ENCODE measurements around the gene GALNT18. TPM values are rescaled to one million over a fixed set of nuclear protein-coding genes. Genes with fewer than 3 reads are reported as not detected.
A peak's percentile ranks its signal among the peaks of the same experiment; 100 is the strongest.

GALNT18 gene
- total and polyA plus RNA-seq, 4 donors = 9.8 to 20.1 (median 12.8) TPM

DNA sequence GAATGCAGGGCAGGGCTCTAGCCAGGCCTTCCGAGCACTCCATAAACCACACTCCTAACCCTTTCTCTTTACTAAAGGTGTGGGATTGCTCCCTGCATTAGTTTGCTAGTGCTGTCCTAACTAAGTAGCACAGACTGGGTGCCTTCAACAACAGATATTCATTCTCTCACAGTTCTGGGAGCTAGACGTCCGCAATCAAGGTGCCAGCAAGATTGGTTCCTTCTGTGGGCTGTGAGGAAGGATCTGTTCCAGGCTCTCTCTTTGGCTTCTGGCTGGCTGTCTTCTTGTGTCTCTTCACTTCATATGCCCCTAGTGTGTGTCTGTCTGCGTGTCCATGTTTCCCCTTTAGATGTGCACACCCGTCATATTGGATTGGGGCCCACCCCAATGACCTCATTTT lies 59.8 kb downstream of the GALNT18 start:
- no peaks in the 10 kb centered on the region for H3K36me3 ChIP-seq (ENCODE audit: control insufficient read depth, insufficient read depth, low read length)
- H3K4me1 ChIP-seq (ENCODE audit: control insufficient read depth, insufficient read depth, low read length) = peaks cover 16% of the 10 kb centered on the region
- H3K9me3 ChIP-seq (ENCODE audit: control insufficient read depth, insufficient read depth, low read length) = no peaks in the 10 kb centered on the region
- DNase-seq (ENCODE audit: low read depth in 4 of 6, low spot score in 6 of 6) = no peak
- no peak overlapping the region for H3K27ac ChIP-seq (ENCODE audit: low read depth, low read length)
- H3K27me3 ChIP-seq (ENCODE audit: control insufficient read depth, insufficient read depth, low read length) = no peaks in the 10 kb centered on the region
- H3K4me3 ChIP-seq (ENCODE audit: low read depth, low read length) = no peak overlapping the region
- WGBS (ENCODE audit: insufficient coverage) = 94% methylated on average over 3 of the region's 5 CpGs

- Histone ChIP-seq H3K36me3 (ENCODE audit: control insufficient read depth, insufficient read depth, low read length) (no peaks in the 10 kb centered on the region), H3K4me3 (ENCODE audit: low read depth, low read length) (no peak overlapping the region), H3K4me1 (ENCODE audit: control insufficient read depth, insufficient read depth, low read length) (peaks cover 31% of the 10 kb centered on the region), H3K27me3 (ENCODE audit: control insufficient read depth, insufficient read depth, low read length) (peaks cover 3% of the 10 kb centered on the region), H3K9me3 (ENCODE audit: control insufficient read depth, insufficient read depth, low read length) (no peaks in the 10 kb centered on the region), H3K27ac (ENCODE audit: low read depth, low read length) (no peak overlapping the region)
- no peak for DNase-seq (ENCODE audit: low read depth in 4 of 6, low spot score in 6 of 6)
- no CpG with 5 or more reads among the region's 2 CpGs for WGBS (ENCODE audit: insufficient coverage)
Measured at GRCh38 chr11:11558826-11559225, 63.0 kb downstream of the GALNT18 start.

- Histone ChIP-seq H3K9me3 (ENCODE audit: control insufficient read depth, insufficient read depth, low read length) (no peaks in the 10 kb centered on the region), H3K4me3 (ENCODE audit: low read depth, low read length) (no peak overlapping the region), H3K27ac (ENCODE audit: low read depth, low read length) (no peak overlapping the region), H3K27me3 (ENCODE audit: control insufficient read depth, insufficient read depth, low read length) (peaks cover 3% of the 10 kb centered on the region), H3K4me1 (ENCODE audit: control insufficient read depth, insufficient read depth, low read length) (peaks cover 33% of the 10 kb centered on the region), H3K36me3 (ENCODE audit: control insufficient read depth, insufficient read depth, low read length) (no peaks in the 10 kb centered on the region)
- no peak for DNase-seq (ENCODE audit: low read depth in 4 of 6, low spot score in 6 of 6)
- WGBS (ENCODE audit: insufficient coverage) = 90% methylated on average over 2 of the region's 3 CpGs
Measured at GRCh38 chr11:11558396-11558795, 63.4 kb downstream of the GALNT18 start.

GRCh38 chr11:11555208-11555607 lies 66.6 kb downstream of the GALNT18 start:
- WGBS (ENCODE audit: insufficient coverage) = 25% methylated on average over 6 of the region's 6 CpGs
- DNase-seq (ENCODE audit: low read depth in 4 of 6, low spot score in 6 of 6) = peak in 3 of 6 donors; percentile 21 to 82 (median 73)

GRCh38 chr11:11553573-11553972 lies 68.2 kb downstream of the GALNT18 start:
- DNase-seq (ENCODE audit: low read depth in 4 of 6, low spot score in 6 of 6) = peak in 1 of 6 donors; percentile 22
- Histone ChIP-seq H3K4me1 (ENCODE audit: control insufficient read depth, insufficient read depth, low read length) (peaks cover 28% of the 10 kb centered on the region), H3K27ac (ENCODE audit: low read depth, low read length) (no peak overlapping the region), H3K27me3 (ENCODE audit: control insufficient read depth, insufficient read depth, low read length) (peaks cover 5% of the 10 kb centered on the region), H3K36me3 (ENCODE audit: control insufficient read depth, insufficient read depth, low read length) (no peaks in the 10 kb centered on the region), H3K9me3 (ENCODE audit: control insufficient read depth, insufficient read depth, low read length) (no peaks in the 10 kb centered on the region), H3K4me3 (ENCODE audit: low read depth, low read length) (no peak overlapping the region)
- WGBS (ENCODE audit: insufficient coverage) = 53% methylated on average over 10 of the region's 10 CpGs

More at GRCh38 chr11:11555208-11555607, 66.6 kb downstream of the GALNT18 start:
- peaks cover 31% of the 10 kb centered on the region for H3K4me1 ChIP-seq (ENCODE audit: control insufficient read depth, insufficient read depth, low read length)
- no peaks in the 10 kb centered on the region for H3K36me3 ChIP-seq (ENCODE audit: control insufficient read depth, insufficient read depth, low read length)
- H3K27me3 ChIP-seq (ENCODE audit: control insufficient read depth, insufficient read depth, low read length) = peaks cover 5% of the 10 kb centered on the region
- no peaks in the 10 kb centered on the region for H3K9me3 ChIP-seq (ENCODE audit: control insufficient read depth, insufficient read depth, low read length)
- H3K27ac ChIP-seq (ENCODE audit: low read depth, low read length) = no peak overlapping the region
- H3K4me3 ChIP-seq (ENCODE audit: low read depth, low read length) = no peak overlapping the region

GRCh38 chr11:11552529-11553087 lies 69.2 kb downstream of the GALNT18 start:
- DNase-seq (ENCODE audit: low read depth in 4 of 6, low spot score in 6 of 6) = no peak
- Histone ChIP-seq H3K36me3 (ENCODE audit: control insufficient read depth, insufficient read depth, low read length) (no peaks in the 10 kb centered on the region), H3K9me3 (ENCODE audit: control insufficient read depth, insufficient read depth, low read length) (no peaks in the 10 kb centered on the region), H3K4me3 (ENCODE audit: low read depth, low read length) (no peak overlapping the region), H3K27me3 (ENCODE audit: control insufficient read depth, insufficient read depth, low read length) (peaks cover 5% of the 10 kb centered on the region), H3K4me1 (ENCODE audit: control insufficient read depth, insufficient read depth, low read length) (peaks cover 29% of the 10 kb centered on the region), H3K27ac (ENCODE audit: low read depth, low read length) (no peak overlapping the region)

DNA sequence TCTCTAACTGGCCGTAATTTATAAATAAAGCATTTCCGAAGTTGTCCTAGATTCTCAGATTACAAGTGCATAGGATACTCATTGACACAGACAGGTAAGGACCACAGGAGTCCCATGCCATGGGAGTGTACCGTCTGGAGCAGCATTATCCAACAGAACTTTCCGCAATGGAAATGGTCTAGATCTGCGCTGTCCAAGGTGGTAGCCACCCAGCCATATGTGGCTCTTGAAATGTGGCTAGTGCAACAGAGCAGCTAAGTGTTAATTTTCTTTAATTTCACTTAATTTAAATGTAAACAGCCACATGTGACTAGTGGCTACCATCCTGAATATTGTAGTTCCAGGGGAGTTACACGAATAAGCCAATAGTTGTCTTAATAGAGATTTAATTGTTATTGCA lies 71.3 kb downstream of the GALNT18 start:
- H3K36me3 ChIP-seq (ENCODE audit: control insufficient read depth, insufficient read depth, low read length) = no peaks in the 10 kb centered on the region
- no peak for DNase-seq (ENCODE audit: low read depth in 4 of 6, low spot score in 6 of 6)
- H3K9me3 ChIP-seq (ENCODE audit: control insufficient read depth, insufficient read depth, low read length) = no peaks in the 10 kb centered on the region
- H3K4me3 ChIP-seq (ENCODE audit: low read depth, low read length) = no peak overlapping the region
- peaks cover 32% of the 10 kb centered on the region for H3K4me1 ChIP-seq (ENCODE audit: control insufficient read depth, insufficient read depth, low read length)
- H3K27me3 ChIP-seq (ENCODE audit: control insufficient read depth, insufficient read depth, low read length) = peaks cover 5% of the 10 kb centered on the region
- H3K27ac ChIP-seq (ENCODE audit: low read depth, low read length) = no peak overlapping the region
- 91% methylated on average over 5 of the region's 6 CpGs for WGBS (ENCODE audit: insufficient coverage)

- no peak overlapping the region for H3K4me3 ChIP-seq (ENCODE audit: low read depth, low read length)
- no peaks in the 10 kb centered on the region for H3K36me3 ChIP-seq (ENCODE audit: control insufficient read depth, insufficient read depth, low read length)
- H3K4me1 ChIP-seq (ENCODE audit: control insufficient read depth, insufficient read depth, low read length) = peaks cover 10% of the 10 kb centered on the region
- 92% methylated on average over 5 of the region's 5 CpGs for WGBS (ENCODE audit: insufficient coverage)
- H3K9me3 ChIP-seq (ENCODE audit: control insufficient read depth, insufficient read depth, low read length) = no peaks in the 10 kb centered on the region
- no peaks in the 10 kb centered on the region for H3K27me3 ChIP-seq (ENCODE audit: control insufficient read depth, insufficient read depth, low read length)
- H3K27ac ChIP-seq (ENCODE audit: low read depth, low read length) = no peak overlapping the region
- no peak for DNase-seq (ENCODE audit: low read depth in 4 of 6, low spot score in 6 of 6)
Measured at GRCh38 chr11:11545285-11546275, 76.2 kb downstream of the GALNT18 start.

- no peak overlapping the region for H3K27ac ChIP-seq (ENCODE audit: low read depth, low read length)
- no peak for DNase-seq (ENCODE audit: low read depth in 4 of 6, low spot score in 6 of 6)
- H3K9me3 ChIP-seq (ENCODE audit: control insufficient read depth, insufficient read depth, low read length) = no peaks in the 10 kb centered on the region
- no peaks in the 10 kb centered on the region for H3K27me3 ChIP-seq (ENCODE audit: control insufficient read depth, insufficient read depth, low read length)
- H3K4me1 ChIP-seq (ENCODE audit: control insufficient read depth, insufficient read depth, low read length) = peaks cover 19% of the 10 kb centered on the region
- WGBS (ENCODE audit: insufficient coverage) = 86% methylated on average over 4 of the region's 7 CpGs
- H3K4me3 ChIP-seq (ENCODE audit: low read depth, low read length) = no peak overlapping the region
- no peaks in the 10 kb centered on the region for H3K36me3 ChIP-seq (ENCODE audit: control insufficient read depth, insufficient read depth, low read length)
Measured at GRCh38 chr11:11543656-11544055, 78.1 kb downstream of the GALNT18 start.

- H3K9me3 ChIP-seq (ENCODE audit: control insufficient read depth, insufficient read depth, low read length) = no peaks in the 10 kb centered on the region
- H3K36me3 ChIP-seq (ENCODE audit: control insufficient read depth, insufficient read depth, low read length) = no peaks in the 10 kb centered on the region
- DNase-seq (ENCODE audit: low read depth in 4 of 6, low spot score in 6 of 6) = no peak
- no peak overlapping the region for H3K27ac ChIP-seq (ENCODE audit: low read depth, low read length)
- 62% methylated on average over 3 of the region's 6 CpGs for WGBS (ENCODE audit: insufficient coverage)
- H3K27me3 ChIP-seq (ENCODE audit: control insufficient read depth, insufficient read depth, low read length) = no peaks in the 10 kb centered on the region
- H3K4me3 ChIP-seq (ENCODE audit: low read depth, low read length) = no peak overlapping the region
- H3K4me1 ChIP-seq (ENCODE audit: control insufficient read depth, insufficient read depth, low read length) = peaks cover 24% of the 10 kb centered on the region
Measured at GRCh38 chr11:11540157-11540556, 81.6 kb downstream of the GALNT18 start.

All from spinal cord (tissue), 10 donors.